Thyroid gland (tissue), 4 donors: Measurements from ENCODE around the gene NUP58.

ENCODE experiments used
- CTCF ChIP-seq, 6 experiments: fragments of 200-600 bp in 3 of 6; fragments of 450-650 bp in 3 of 6; sonication (generic) in 3 of 6; IDR thresholded peaks; one replicate each; pipeline ENCODE4 v1.5.1; 2016 to 2019; ENCODE audit warnings: antibody characterized with exemption in 6 of 6, mild to moderate bottlenecking in 2 of 6, inconsistent platforms in 1 of 6, moderate library complexity in 1 of 6
- POLR2A ChIP-seq, 2 donors: fragments of 450-650 bp; IDR thresholded peaks; one replicate each; pipeline ENCODE4 v1.6.1; 2017; ENCODE audit warnings: antibody characterized with exemption in 2 of 2, mild to moderate bottlenecking in 2 of 2, moderate library complexity in 1 of 2

GRCh38 chr13:25371158-25371874 lies 69.9 kb downstream of the NUP58 start:
- TF ChIP-seq CTCF (IDR thresholded peaks at IDR 0.05) (no peak), POLR2A (IDR thresholded peaks at IDR 0.05) (no peak)
